Liver (tissue), 9 donors: ENCODE measurements around the gene TBC1D13. TPM values are rescaled to one million over a fixed set of nuclear protein-coding genes. Genes with fewer than 3 reads are reported as not detected.

Experiments used
- DNase-seq: peaks from one replicate; pipeline ENCODE4 v3.0.0-alpha.2; 2017; ENCODE audit warnings: low spot score
- H3K27ac ChIP-seq, 2 donors: one replicate each; pipeline ENCODE4 v1.7.0; 2013; ENCODE audit warnings: inconsistent platforms in 2 of 2, low read length in 2 of 2, control low read depth in 1 of 2, low read depth in 1 of 2, mild to moderate bottlenecking in 1 of 2
- H3K27me3 ChIP-seq, 4 donors: one replicate each; pipeline versions ENCODE4 v1.6.1 to v1.7.0; 2013; ENCODE audit warnings: low read length in 3 of 4, inconsistent platforms in 1 of 4, mild to moderate bottlenecking in 1 of 4, moderate library complexity in 1 of 4; ENCODE audit not compliant: control insufficient read depth in 4 of 4, insufficient read depth in 4 of 4
- H3K36me3 ChIP-seq, 4 donors: one replicate each; pipeline versions ENCODE4 v1.6.1 to v1.7.0; 2013; ENCODE audit warnings: low read length in 3 of 4, mild to moderate bottlenecking in 3 of 4, low read depth in 1 of 4, moderate library complexity in 1 of 4; ENCODE audit not compliant: control insufficient read depth in 4 of 4, insufficient read depth in 3 of 4
- H3K4me1 ChIP-seq, 4 donors: one replicate each; pipeline versions ENCODE4 v1.6.1 to v1.7.0; 2013; ENCODE audit warnings: low read length in 3 of 4, mild to moderate bottlenecking in 3 of 4, moderate library complexity in 1 of 4; ENCODE audit not compliant: control insufficient read depth in 4 of 4, insufficient read depth in 4 of 4
- H3K4me3 ChIP-seq, 3 donors: one replicate each; pipeline versions ENCODE4 v1.6.1 to v1.7.0; 2013; ENCODE audit warnings: low read length in 3 of 3, control low read depth in 1 of 3, low read depth in 1 of 3, mild to moderate bottlenecking in 1 of 3
- H3K9ac ChIP-seq, 2 donors: one replicate each; pipeline ENCODE4 v1.7.0; 2013; ENCODE audit warnings: low read length in 2 of 2, mild to moderate bottlenecking in 2 of 2, moderate library complexity in 2 of 2, control low read depth in 1 of 2, low read depth in 1 of 2
- H3K9me3 ChIP-seq, 4 donors: one replicate each; pipeline versions ENCODE4 v1.6.1 to v1.7.0; 2013; ENCODE audit warnings: low read length in 3 of 4; ENCODE audit not compliant: control insufficient read depth in 4 of 4
- ATF3 ChIP-seq: IDR thresholded peaks from 2 replicates; pipeline ENCODE4 v1.6.1; 2016; ENCODE audit warnings: antibody characterized with exemption
- CTCF ChIP-seq: fragments of 150-350 bp; IDR thresholded peaks from 2 replicates; pipeline ENCODE4 v1.5.1; 2017; ENCODE audit warnings: improper control_type of control experiment, low read depth, low read length; ENCODE audit not compliant: missing input control
- EGR1 ChIP-seq, 2 donors: IDR thresholded peaks; 2 replicates each; pipeline ENCODE4 v1.6.1; 2016 to 2018; ENCODE audit warnings: antibody characterized with exemption in 2 of 2, low read depth in 2 of 2
- FOXA1 ChIP-seq: IDR thresholded peaks from 2 replicates; pipeline ENCODE4 v1.6.1; 2016; ENCODE audit warnings: antibody characterized with exemption
- FOXA2 ChIP-seq: IDR thresholded peaks from 2 replicates; pipeline ENCODE4 v1.6.1; 2016; ENCODE audit warnings: antibody characterized with exemption
- GABPA ChIP-seq, 2 donors: IDR thresholded peaks in 1 of 2; conservative IDR thresholded peaks in 1 of 2; 2 replicates each; pipeline ENCODE4 v1.6.1; 2016; ENCODE audit warnings: antibody characterized with exemption in 2 of 2, mild to moderate bottlenecking in 1 of 2, moderate library complexity in 1 of 2
- HNF4A ChIP-seq, 2 donors: conservative IDR thresholded peaks; 2 replicates each; pipeline ENCODE4 v1.6.1; 2016; ENCODE audit warnings: antibody characterized with exemption in 2 of 2, mild to moderate bottlenecking in 2 of 2
- HNF4G ChIP-seq: IDR thresholded peaks from 2 replicates; pipeline ENCODE4 v1.6.1; 2016; ENCODE audit warnings: antibody characterized with exemption
- JUND ChIP-seq, 2 donors: IDR thresholded peaks; 2 replicates each; pipeline ENCODE4 v1.6.1; 2016; ENCODE audit warnings: antibody characterized with exemption in 2 of 2
- MAX ChIP-seq: IDR thresholded peaks from 2 replicates; pipeline ENCODE4 v1.6.1; 2016; ENCODE audit warnings: antibody characterized with exemption
- NR2F2 ChIP-seq: IDR thresholded peaks from 2 replicates; pipeline ENCODE4 v1.6.1; 2016; ENCODE audit warnings: antibody characterized with exemption
- RAD21 ChIP-seq, 2 donors: IDR thresholded peaks; 2 replicates each; pipeline ENCODE4 v1.6.1; 2016; ENCODE audit warnings: antibody characterized with exemption in 2 of 2, mild to moderate bottlenecking in 2 of 2
- REST ChIP-seq: IDR thresholded peaks from 2 replicates; pipeline ENCODE4 v1.6.1; 2016; ENCODE audit warnings: antibody characterized with exemption, mild to moderate bottlenecking
- RXRA ChIP-seq, 2 donors: IDR thresholded peaks; 2 replicates each; pipeline ENCODE4 v1.6.1; 2017 to 2018; ENCODE audit warnings: antibody characterized with exemption in 2 of 2, mild to moderate bottlenecking in 1 of 2
- SP1 ChIP-seq: IDR thresholded peaks from 2 replicates; pipeline ENCODE4 v1.6.1; 2018; ENCODE audit warnings: antibody characterized with exemption, mild to moderate bottlenecking
- TAF1 ChIP-seq: conservative IDR thresholded peaks from 2 replicates; pipeline ENCODE4 v1.6.1; 2016; ENCODE audit warnings: antibody characterized with exemption, mild to moderate bottlenecking
- YY1 ChIP-seq: IDR thresholded peaks from 2 replicates; pipeline ENCODE4 v1.6.1; 2016; ENCODE audit warnings: antibody characterized with exemption, mild to moderate bottlenecking
- ZBTB33 ChIP-seq: IDR thresholded peaks from 2 replicates; pipeline ENCODE4 v1.6.1; 2016; ENCODE audit warnings: antibody characterized with exemption
- WGBS: extraction: QIAGEN DNeasy Blood & Tissue Kit; methylation state at CpG from one replicate; pipeline ENCODE4 v1.1.7; 2013; 5-methylcytosine and 5-hydroxymethylcytosine counted together
- polyA plus RNA-seq, 2 donors: library from polyadenylated mRNA; stranded (reverse) in 1 of 2; unstranded in 1 of 2; fragments of 200-250 nt in 1 of 2; fragments of >200 nt in 1 of 2; fragmentation: Nextera tagmentation in 1 of 2; extraction: Ambion mirVana in 1 of 2; gene quantifications; one replicate each; pipeline versions ENCODE4 v1.2.1 to v1.2.3, GENCODE V29; 2013 to 2015
- total RNA-seq, 2 donors: library from RNA; depleted of rRNA; stranded (reverse); fragments of >200 nt; gene quantifications; one replicate each; pipeline ENCODE4 v1.2.3, GENCODE V29; 2014
- donor health status: healthy.
- donor health status: healthy.
- donor health status: healthy.
- donor health status: healthy.
- donor health status: healthy.

The TBC1D13 gene
- total and polyA plus RNA-seq, 4 donors, result 6.3 to 11.7 (median 8.0) TPM

GRCh38 chr9:128805661-128806060, 18.6 kb downstream of the TBC1D13 start (continued):
- no peak for TF ChIP-seq HNF4A (conservative IDR thresholded peaks at IDR 0.05)
- no peak for TF ChIP-seq ZBTB33
- no peak for TF ChIP-seq JUND (IDR thresholded peaks at IDR 0.05)
- no peak for TF ChIP-seq FOXA2

GRCh38 chr9:128807827-128808226, 20.8 kb downstream of the TBC1D13 start:
- Histone ChIP-seq H3K9me3 (no peaks in the 10 kb centered on the region), H3K9ac (no peak overlapping the region), H3K36me3 (peaks cover 26 to 50% (median 31%) of the 10 kb centered on the region in 4 donors), H3K4me3 (no peak overlapping the region), H3K4me1 (no peaks in the 10 kb centered on the region), H3K27me3 (no peaks in the 10 kb centered on the region), H3K27ac (no peak overlapping the region)
- DNase-seq, result no peak
- 88% methylated on average over 14 of the region's 14 CpGs for WGBS
- TF ChIP-seq CTCF, result no peak
- no peak for TF ChIP-seq GABPA (IDR thresholded peaks at IDR 0.05 in 1 of 2, conservative IDR thresholded peaks at IDR 0.05 in 1 of 2)
- no peak for TF ChIP-seq YY1
- TF ChIP-seq JUND (IDR thresholded peaks at IDR 0.05), result no peak
- no peak for TF ChIP-seq MAX
- TF ChIP-seq FOXA2, result no peak
- no peak for TF ChIP-seq ATF3
- no peak for TF ChIP-seq RXRA (IDR thresholded peaks at IDR 0.05)
- no peak for TF ChIP-seq FOXA1
- TF ChIP-seq NR2F2, result no peak
- TF ChIP-seq SP1, result no peak
- no peak for TF ChIP-seq HNF4A (conservative IDR thresholded peaks at IDR 0.05)
- TF ChIP-seq EGR1 (IDR thresholded peaks at IDR 0.05; ENCODE audit: low read depth in 2 of 2), result no peak
- no peak for TF ChIP-seq REST
- TF ChIP-seq ZBTB33, result no peak
- TF ChIP-seq TAF1, result no peak
- no peak for TF ChIP-seq HNF4G
- no peak for TF ChIP-seq RAD21 (IDR thresholded peaks at IDR 0.05)
